ENCODE data around the gene TMTC1. TPM values are rescaled to one million over a fixed set of nuclear protein-coding genes. Genes with fewer than 3 reads are reported as not detected.

TMTC1 gene
- total RNA-seq, 1 donor from 2014 or later = not detected

GRCh38 chr12:29533815-29534489 lies 249.8 kb downstream of the TMTC1 start:
- ChIA-PET POLR2A (no interaction called here), CTCF (interaction anchor here (1.1 kb wide), 1 partner anchor 14 kb away, joined by 3 read pairs; no protein-coding TSS in a partner anchor)
- ATAC-seq (ENCODE audit: low read depth) (no peak), DNase-seq (no peak)
- intact Hi-C loops (cut with micrococcal nuclease) = no loop called here
- H3K4me3 Mint-ChIP-seq = no peak overlapping the region
- no peak overlapping the region for H3K27ac Mint-ChIP-seq
- H3K36me3 Mint-ChIP-seq (ENCODE audit: low read depth) = no peaks in the 10 kb centered on the region
- no peaks in the 10 kb centered on the region for H3K9me3 Mint-ChIP-seq
- no peak for TF ChIP-seq CTCF (IDR thresholded peaks at IDR 0.05)
- H3K27me3 Mint-ChIP-seq = peaks cover 6% of the 10 kb centered on the region
- no peaks in the 10 kb centered on the region for H3K4me1 Mint-ChIP-seq

- DNase-seq (no peak), ATAC-seq (ENCODE audit: low read depth) (no peak)
- Mint-ChIP-seq H3K27me3 (peaks cover 8% of the 10 kb centered on the region), H3K36me3 (ENCODE audit: low read depth) (no peaks in the 10 kb centered on the region), H3K4me3 (no peak overlapping the region), H3K4me1 (no peaks in the 10 kb centered on the region), H3K9me3 (no peaks in the 10 kb centered on the region), H3K27ac (no peak overlapping the region)
- POLR2A ChIA-PET = no interaction called here
- intact Hi-C loops (cut with micrococcal nuclease) = no loop called here
- CTCF ChIA-PET = no interaction called here
- no peak for TF ChIP-seq CTCF (IDR thresholded peaks at IDR 0.05)
Measured at GRCh38 chr12:29531471-29531870, 252.3 kb downstream of the TMTC1 start.

- Mint-ChIP-seq H3K4me3 (no peak overlapping the region), H3K4me1 (no peaks in the 10 kb centered on the region), H3K9me3 (no peaks in the 10 kb centered on the region), H3K27me3 (peaks cover 8% of the 10 kb centered on the region), H3K36me3 (ENCODE audit: low read depth) (no peaks in the 10 kb centered on the region), H3K27ac (no peak overlapping the region)
- intact Hi-C loops (cut with micrococcal nuclease) = no loop called here
- no peak for TF ChIP-seq CTCF (IDR thresholded peaks at IDR 0.05)
- ChIA-PET CTCF (no interaction called here), POLR2A (no interaction called here)
- ATAC-seq (ENCODE audit: low read depth) (no peak), DNase-seq (no peak)
Measured at GRCh38 chr12:29530436-29530835, 253.3 kb downstream of the TMTC1 start.

GRCh38 chr12:29528161-29528560 lies 255.6 kb downstream of the TMTC1 start:
- no peak for ATAC-seq (ENCODE audit: low read depth)
- Mint-ChIP-seq H3K27me3 (peaks cover 10% of the 10 kb centered on the region), H3K9me3 (no peaks in the 10 kb centered on the region), H3K4me1 (no peaks in the 10 kb centered on the region), H3K36me3 (ENCODE audit: low read depth) (no peaks in the 10 kb centered on the region), H3K27ac (no peak overlapping the region), H3K4me3 (no peak overlapping the region)
- CTCF ChIA-PET = interaction anchor here (1.0 kb wide), 1 partner anchor 11 kb away, joined by 4 read pairs; no protein-coding TSS in a partner anchor
- DNase-seq = no peak
- no peak for TF ChIP-seq CTCF (IDR thresholded peaks at IDR 0.05)
- POLR2A ChIA-PET = no interaction called here
- intact Hi-C loops (cut with micrococcal nuclease) = no loop called here

GRCh38 chr12:29521951-29522350 lies 261.8 kb downstream of the TMTC1 start:
- POLR2A ChIA-PET = no interaction called here
- no peaks in the 10 kb centered on the region for H3K4me1 Mint-ChIP-seq

More at GRCh38 chr12:29521951-29522350, 261.8 kb downstream of the TMTC1 start:
- Mint-ChIP-seq H3K9me3 (no peaks in the 10 kb centered on the region), H3K4me3 (no peak overlapping the region), H3K36me3 (ENCODE audit: low read depth) (no peaks in the 10 kb centered on the region), H3K27me3 (peaks cover 2% of the 10 kb centered on the region), H3K27ac (no peak overlapping the region)
- TF ChIP-seq CTCF (IDR thresholded peaks at IDR 0.05) = no peak
- ATAC-seq (ENCODE audit: low read depth) (no peak), DNase-seq (no peak)
- CTCF ChIA-PET = interaction anchor here (4.2 kb wide), 1 partner anchor 1285 kb away, joined by 34 read pairs; no protein-coding TSS in a partner anchor
- intact Hi-C loops (cut with micrococcal nuclease) = no loop called here
